ENCODE results near the gene NR2E1. TPM values are rescaled to one million over a fixed set of nuclear protein-coding genes. Genes with fewer than 3 reads are reported as not detected.

The NR2E1 gene
- polyA plus RNA-seq, 1 of the 3 experiments (the other 2 are of a cell fraction) = not detected

DNA sequence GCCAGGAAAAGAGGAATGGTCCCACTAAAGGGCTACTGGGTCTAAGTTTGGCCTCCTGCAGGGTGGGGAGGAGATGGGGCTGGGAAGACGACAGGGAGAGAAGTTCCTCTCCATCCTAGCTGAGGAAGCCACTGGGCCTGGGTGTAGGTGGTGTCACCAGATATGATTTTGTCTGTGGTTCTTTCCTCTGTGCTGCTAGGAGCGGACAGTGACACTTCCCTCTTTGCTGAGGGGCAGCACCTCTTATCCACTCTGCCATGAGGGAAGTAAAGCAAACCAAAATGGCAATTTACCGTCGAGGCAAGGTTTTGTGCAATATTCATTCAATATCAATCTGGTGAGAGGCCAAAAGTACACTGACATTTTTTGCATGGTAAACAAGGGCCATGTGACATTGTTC is 33.0 kb upstream of the NR2E1 start (continued):
- no peak for TF ChIP-seq POLR2AphosphoS5 (IDR thresholded peaks at IDR 0.05; ENCODE audit: low read depth, low read length)
- TF ChIP-seq, protein P1, sequence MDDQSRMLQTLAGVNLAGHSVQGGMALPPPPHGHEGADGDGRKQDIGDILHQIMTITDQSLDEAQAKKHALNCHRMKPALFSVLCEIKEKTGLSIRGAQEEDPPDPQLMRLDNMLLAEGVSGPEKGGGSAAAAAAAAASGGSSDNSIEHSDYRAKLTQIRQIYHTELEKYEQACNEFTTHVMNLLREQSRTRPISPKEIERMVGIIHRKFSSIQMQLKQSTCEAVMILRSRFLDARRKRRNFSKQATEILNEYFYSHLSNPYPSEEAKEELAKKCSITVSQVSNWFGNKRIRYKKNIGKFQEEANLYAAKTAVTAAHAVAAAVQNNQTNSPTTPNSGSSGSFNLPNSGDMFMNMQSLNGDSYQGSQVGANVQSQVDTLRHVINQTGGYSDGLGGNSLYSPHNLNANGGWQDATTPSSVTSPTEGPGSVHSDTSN (IDR thresholded peaks at IDR 0.05) = no peak

- no peaks in the 10 kb centered on the region for H3K9me2 ChIP-seq
- no peaks in the 10 kb centered on the region for H3K36me3 ChIP-seq (replicated peaks in 1 of 2; ENCODE audit: control insufficient read depth in 1 of 2, insufficient read depth in 2 of 2, low read length in 1 of 2)
- no peaks in the 10 kb centered on the region for H3K9me3 ChIP-seq
- H3K4me2 ChIP-seq = peak overlapping the region; percentile 62; the same call in 1 of the 2 replicates
- TF ChIP-seq FOSL2 (IDR thresholded peaks at IDR 0.05; ENCODE audit: borderline replicate concordance, low read depth) (no peak), RAD21 (IDR thresholded peaks at IDR 0.05; ENCODE audit: low read length) (no peak), JUND (IDR thresholded peaks at IDR 0.05) (peak; percentile 13; the same call in 1 of the 2 replicates), FOXM1 (IDR thresholded peaks at IDR 0.05; ENCODE audit: low read depth) (no peak), GATA2 (CRISPR knock-in tag; IDR thresholded peaks at IDR 0.05) (no peak)
- ChIA-PET CTCF (interaction anchor here (1.4 to 2.0 kb wide), 2 partner anchors 15 to 358 kb away, joined by 4 to 6 read pairs; no protein-coding TSS in a partner anchor), POLR2A (interaction anchor here (0.6 kb wide), 1 partner anchor 10 kb away, joined by 4 read pairs; no protein-coding TSS in a partner anchor)
- H2AFZ ChIP-seq (ENCODE audit: low read depth) = peak overlapping the region; percentile 33
- peak overlapping the region; percentile 7 to 29; a peak in 3 of 4 replicates for H3K4me3 ChIP-seq (ENCODE audit: low read depth in 2 of 2, low read length in 1 of 2)
- no peak overlapping the region for H3K27ac ChIP-seq (ENCODE audit: low read depth in 2 of 2, low read length in 1 of 2)
- DNase-seq = peak; percentile 78
- H3K27me3 ChIP-seq (ENCODE audit: insufficient read depth) = no peaks in the 10 kb centered on the region; the same call in 1 of the 2 replicates
- H3K9ac ChIP-seq = no peak overlapping the region
- H3K79me2 ChIP-seq (ENCODE audit: insufficient read depth) = no peaks in the 10 kb centered on the region
- H3K4me1 ChIP-seq (ENCODE audit: control insufficient read depth in 1 of 2, insufficient read depth in 2 of 2, low read depth in 1 of 2, low read length in 1 of 2) = no peaks in the 10 kb centered on the region; a peak in 1 of 4 replicates
- H3F3A ChIP-seq (replicated peaks; ENCODE audit: insufficient read depth) = no peaks in the 10 kb centered on the region
- WGBS (ENCODE audit: low lambda C conversion rate) = 49% methylated on average over 24 of the region's 36 CpGs
- H4K20me1 ChIP-seq (ENCODE audit: insufficient read depth) = no peaks in the 10 kb centered on the region
Measured at GRCh38 chr6:108133594-108134179, 32.1 kb upstream of the NR2E1 start.

DNA sequence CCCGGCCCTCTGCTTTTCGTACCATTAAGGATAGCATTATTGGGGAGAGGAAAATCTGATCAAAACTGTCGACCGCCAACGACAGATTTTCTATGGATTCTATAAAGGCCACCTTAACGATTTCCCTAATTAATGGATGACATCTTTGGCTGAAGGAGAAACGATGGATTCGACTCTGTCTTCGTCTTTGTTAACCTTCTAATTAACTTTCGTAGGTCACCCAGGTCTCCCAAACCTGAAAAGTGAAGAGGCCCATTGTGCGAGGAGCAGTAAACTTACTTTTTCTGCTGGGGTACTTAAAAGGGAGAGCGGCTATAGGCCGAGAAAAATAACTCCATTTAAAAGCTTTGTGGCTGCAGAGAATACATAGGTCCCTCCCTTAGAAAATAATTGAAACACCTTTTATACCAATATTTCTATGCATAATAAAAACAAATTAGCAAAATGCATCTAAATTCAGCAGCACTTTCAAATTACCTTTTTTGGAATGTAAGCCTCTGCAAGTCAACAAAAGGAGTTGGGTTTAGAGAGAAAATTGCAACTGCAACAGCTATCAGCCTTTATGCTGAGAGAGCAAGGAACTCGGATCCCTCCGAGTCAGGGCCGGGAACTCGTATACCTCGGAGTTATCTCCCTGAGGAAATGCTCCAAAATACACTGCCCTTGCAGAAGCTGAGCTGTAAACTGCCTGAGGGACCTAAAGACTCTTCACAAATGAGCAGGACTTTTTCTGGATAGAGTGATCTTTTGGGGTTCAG is 31.4 kb upstream of the NR2E1 start:
- POLR2A ChIA-PET = no interaction called here
- no peak overlapping the region for H3K9ac ChIP-seq
- WGBS (ENCODE audit: low lambda C conversion rate) = 84% methylated on average over 18 of the region's 18 CpGs
- peak overlapping the region; percentile 62; the same call in 1 of the 2 replicates for H3K4me2 ChIP-seq
- no peaks in the 10 kb centered on the region for H3K79me2 ChIP-seq (ENCODE audit: insufficient read depth)
- no peaks in the 10 kb centered on the region; the same call in 1 of the 2 replicates for H3K9me2 ChIP-seq
- CTCF ChIA-PET = interaction anchor here (1.4 to 2.0 kb wide), 2 partner anchors 16 to 357 kb away, joined by 4 to 6 read pairs; no protein-coding TSS in a partner anchor
- H3K9me3 ChIP-seq = no peaks in the 10 kb centered on the region
- no peak overlapping the region for H3K4me3 ChIP-seq (ENCODE audit: low read depth in 2 of 2, low read length in 1 of 2)
- H3F3A ChIP-seq (replicated peaks; ENCODE audit: insufficient read depth) = no peaks in the 10 kb centered on the region
- no peaks in the 10 kb centered on the region for H3K36me3 ChIP-seq (replicated peaks in 1 of 2; ENCODE audit: control insufficient read depth in 1 of 2, insufficient read depth in 2 of 2, low read length in 1 of 2)
- no peak overlapping the region for H3K27ac ChIP-seq (ENCODE audit: low read depth in 2 of 2, low read length in 1 of 2)
- no peaks in the 10 kb centered on the region for H4K20me1 ChIP-seq (ENCODE audit: insufficient read depth)
- peak overlapping the region; percentile 33; the same call in 1 of the 2 replicates for H2AFZ ChIP-seq (ENCODE audit: low read depth)
- H3K4me1 ChIP-seq (ENCODE audit: control insufficient read depth in 1 of 2, insufficient read depth in 2 of 2, low read depth in 1 of 2, low read length in 1 of 2) = no peaks in the 10 kb centered on the region; a peak in 1 of 4 replicates
- DNase-seq = no peak
- no peaks in the 10 kb centered on the region for H3K27me3 ChIP-seq (ENCODE audit: insufficient read depth)
- TF ChIP-seq, protein P1 (IDR thresholded peaks at IDR 0.05) = no peak
- no peak for TF ChIP-seq ZBTB33 (IDR thresholded peaks at IDR 0.05; ENCODE audit: borderline replicate concordance, low read depth)
- TF ChIP-seq POLR2AphosphoS5 (IDR thresholded peaks at IDR 0.05; ENCODE audit: low read depth, low read length) = no peak
- TF ChIP-seq YY1 (IDR thresholded peaks at IDR 0.05; ENCODE audit: low read depth) = no peak
- no peak for TF ChIP-seq RCOR1 (IDR thresholded peaks at IDR 0.05; ENCODE audit: low read length)
- no peak for TF ChIP-seq JUND (IDR thresholded peaks at IDR 0.05)
- no peak for TF ChIP-seq NRF1 (IDR thresholded peaks at IDR 0.05; ENCODE audit: low read depth, low read length)
- no peak for TF ChIP-seq MEF2A (IDR thresholded peaks at IDR 0.05; ENCODE audit: borderline replicate concordance, low read depth)
- no peak for TF ChIP-seq TCF12 (IDR thresholded peaks at IDR 0.05)
- no peak for TF ChIP-seq MXI1 (IDR thresholded peaks at IDR 0.05; ENCODE audit: low read depth, low read length)
- TF ChIP-seq RAD21 (IDR thresholded peaks at IDR 0.05; ENCODE audit: low read length) = no peak
- no peak for TF ChIP-seq SMC3 (IDR thresholded peaks at IDR 0.05; ENCODE audit: low read depth, low read length)
- TF ChIP-seq, protein P2, sequence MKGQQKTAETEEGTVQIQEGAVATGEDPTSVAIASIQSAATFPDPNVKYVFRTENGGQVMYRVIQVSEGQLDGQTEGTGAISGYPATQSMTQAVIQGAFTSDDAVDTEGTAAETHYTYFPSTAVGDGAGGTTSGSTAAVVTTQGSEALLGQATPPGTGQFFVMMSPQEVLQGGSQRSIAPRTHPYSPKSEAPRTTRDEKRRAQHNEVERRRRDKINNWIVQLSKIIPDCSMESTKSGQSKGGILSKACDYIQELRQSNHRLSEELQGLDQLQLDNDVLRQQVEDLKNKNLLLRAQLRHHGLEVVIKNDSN (IDR thresholded peaks at IDR 0.05; ENCODE audit: borderline replicate concordance, low read depth) = no peak
- no peak for TF ChIP-seq CTCF (IDR thresholded peaks at IDR 0.05)
